Lung (tissue), 12 donors: Measurements from ENCODE around the gene NFKBIB. TPM values are rescaled to one million over a fixed set of nuclear protein-coding genes. Genes with fewer than 3 reads are reported as not detected.
"Not testable (repeated sequence)": the region's sequence is repeated elsewhere in the genome, so short reads cannot be mapped to it uniquely, and the experiment has no call there.

ENCODE experiments used
- ATAC-seq: fragments of 200-7000 bp; cut with Tn5 transposase; one replicate; pipeline ENCODE4 v1.9.1; 2020; ENCODE audit warnings: moderate number of reproducible peaks; ENCODE audit not compliant: insufficient read depth, low FRiP score
- DNase-seq, 3 donors: peaks; one replicate each; pipeline ENCODE4 v3.0.0-alpha.2; 2013 to 2017
- H3K27ac ChIP-seq, 2 donors: one replicate each; pipeline ENCODE4 v1.5.1; 2013; ENCODE audit warnings: mild to moderate bottlenecking in 2 of 2, moderate library complexity in 2 of 2, control low read depth in 1 of 2, inconsistent platforms in 1 of 2, low read depth in 1 of 2, low read length in 1 of 2
- H3K27me3 ChIP-seq, 3 donors: one replicate each; pipeline ENCODE4 v1.5.1; 2013; ENCODE audit warnings: low read length in 2 of 3; ENCODE audit not compliant: control insufficient read depth in 3 of 3, insufficient read depth in 3 of 3
- H3K36me3 ChIP-seq, 4 donors: one replicate each; pipeline ENCODE4 v1.5.1; 2013; ENCODE audit warnings: low read length in 4 of 4, mild to moderate bottlenecking in 1 of 4, moderate library complexity in 1 of 4; ENCODE audit not compliant: control insufficient read depth in 4 of 4, insufficient read depth in 4 of 4
- H3K4me1 ChIP-seq, 5 donors: one replicate each; pipeline ENCODE4 v1.5.1; 2013; ENCODE audit warnings: low read length in 5 of 5, mild to moderate bottlenecking in 2 of 5, moderate library complexity in 1 of 5; ENCODE audit not compliant: control insufficient read depth in 5 of 5, insufficient read depth in 5 of 5
- H3K4me3 ChIP-seq: one replicate; pipeline ENCODE4 v1.5.1; 2013; ENCODE audit warnings: mild to moderate bottlenecking, control low read depth, moderate library complexity
- H3K9ac ChIP-seq, 2 donors: one replicate each; pipeline ENCODE4 v1.5.1; 2013; ENCODE audit warnings: low read length in 2 of 2, control low read depth in 1 of 2; ENCODE audit not compliant: insufficient read depth in 1 of 2
- H3K9me3 ChIP-seq, 4 donors: one replicate each; pipeline ENCODE4 v1.5.1; 2013; ENCODE audit warnings: low read length in 3 of 4, mild to moderate bottlenecking in 1 of 4, moderate library complexity in 1 of 4; ENCODE audit not compliant: control insufficient read depth in 4 of 4, insufficient read depth in 3 of 4
- CTCF ChIP-seq: IDR thresholded peaks from 2 replicates; pipeline ENCODE4 v1.5.1; 2012; ENCODE audit warnings: mild to moderate bottlenecking; ENCODE audit errors: control extremely low read depth, extremely low read depth
- WGBS, 2 donors: extraction: QIAGEN DNeasy Blood & Tissue Kit; methylation state at CpG; one replicate each; pipeline ENCODE4 v1.1.7; 2013; 5-methylcytosine and 5-hydroxymethylcytosine counted together
- polyA plus RNA-seq, 2 donors: library from polyadenylated mRNA; stranded (reverse); fragments of 200-250 nt; gene quantifications; one replicate each; pipeline ENCODE4 v1.2.1, GENCODE V29; 2013
- total RNA-seq, 2 donors: library from RNA; depleted of rRNA in 1 of 2; stranded (reverse); fragments of >200 nt in 1 of 2; gene quantifications; one replicate each; pipeline ENCODE4 v1.2.1, GENCODE V29; 2014 to 2021
- donor health status: control.
- donor health status: control.
- donor health status: Bipolar disorder and iron deficiency.
- donor health status: healthy.
- donor health status: DM: yes; HTN: yes; CAD: no.

NFKBIB gene
- total and polyA plus RNA-seq, 4 donors, result 12.8 to 60.8 (median 48.8) TPM

DNA sequence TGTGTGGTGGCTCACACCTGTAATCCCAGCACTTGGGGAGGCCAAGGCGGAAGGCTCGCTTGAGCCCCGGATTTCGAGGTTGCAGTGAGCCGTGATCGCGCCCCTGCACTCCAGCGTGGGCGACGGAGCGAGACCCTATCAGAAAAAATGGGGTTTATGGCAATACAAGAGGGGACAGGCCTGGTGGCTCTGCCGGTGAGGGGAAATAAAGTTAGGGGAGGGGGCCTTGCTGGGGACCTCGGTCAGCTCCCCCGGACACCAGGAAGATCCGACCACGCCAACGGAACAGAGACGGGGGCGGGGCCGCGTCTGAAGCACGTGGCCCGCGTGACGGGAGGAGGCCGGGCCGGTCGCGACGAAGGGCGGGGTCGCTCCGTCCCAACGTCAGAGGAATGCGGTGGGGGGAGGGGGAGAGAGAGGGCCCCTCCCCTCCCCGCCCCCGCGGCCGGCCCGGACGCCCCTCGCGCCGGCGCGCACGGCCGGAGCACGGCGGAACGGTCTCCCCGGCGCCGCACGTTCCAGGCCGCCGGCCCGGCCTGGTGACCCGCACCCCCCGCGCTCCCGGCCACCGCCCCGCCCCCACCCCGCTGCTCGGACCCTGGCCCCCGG is 48.0 kb upstream of the NFKBIB start:
- Histone ChIP-seq H3K9ac (peak overlapping the region; percentile 39 to 98), H3K36me3 (peaks cover 7 to 14% (median 9%) of the 10 kb centered on the region in 4 donors), H3K9me3 (no peaks in the 10 kb centered on the region), H3K4me3 (peak overlapping the region; percentile 62), H3K4me1 (peaks cover 4 to 33% (median 9%) of the 10 kb centered on the region in 5 donors), H3K27me3 (no peaks in the 10 kb centered on the region), H3K27ac (peak overlapping the region; percentile 97 to 98)
- TF ChIP-seq CTCF, result no peak
- peak; percentile 21 for ATAC-seq
- 0 to 1% methylated on average over 25 to 65 of the region's 67 CpGs for WGBS, 2 donors
- DNase-seq, result peak; percentile 95 to 97 (median 96)

GRCh38 chr19:38852231-38853044 is 47.3 kb upstream of the NFKBIB start:
- peaks cover 4 to 31% (median 9%) of the 10 kb centered on the region in 5 donors for H3K4me1 ChIP-seq
- WGBS, 2 donors, result 1 to 2% methylated on average over 46 to 52 of the region's 52 CpGs
- peak overlapping the region; percentile 56 to 65 for H3K9ac ChIP-seq
- peak; percentile 61 to 73 (median 65) for DNase-seq
- H3K36me3 ChIP-seq, result peaks cover 0 to 8% (median 3%) of the 10 kb centered on the region in 4 donors
- H3K27ac ChIP-seq, result peak overlapping the region; percentile 95 to 97
- H3K27me3 ChIP-seq, result no peaks in the 10 kb centered on the region
- no peaks in the 10 kb centered on the region for H3K9me3 ChIP-seq
- no peak for TF ChIP-seq CTCF
- H3K4me3 ChIP-seq, result peak overlapping the region; percentile 47
- no peak for ATAC-seq

DNA sequence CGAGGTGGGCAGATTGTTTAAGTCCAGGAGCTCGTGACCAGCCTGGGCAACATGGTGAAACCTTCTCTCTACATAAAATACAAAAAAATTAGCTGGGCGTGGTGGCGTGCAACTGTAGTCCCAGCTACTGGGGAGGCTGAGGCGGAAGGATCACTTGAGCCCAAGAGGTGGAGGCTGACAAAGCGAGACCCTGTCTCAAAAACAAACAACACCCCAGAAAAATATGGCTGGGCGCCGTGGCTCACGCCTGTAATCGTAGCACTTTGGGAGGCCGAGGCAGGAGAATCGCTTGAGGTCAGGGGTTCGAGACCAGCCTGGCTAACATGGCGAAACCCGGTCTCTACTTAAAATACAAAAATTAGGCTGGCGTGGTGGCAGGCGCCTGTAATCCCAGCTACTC is 46.6 kb upstream of the NFKBIB start:
- DNase-seq (no peak), ATAC-seq (no peak)
- no peak for TF ChIP-seq CTCF
- Histone ChIP-seq H3K9me3 (no peaks in the 10 kb centered on the region), H3K27me3 (no peaks in the 10 kb centered on the region), H3K9ac (peak overlapping the region in 1 of 2 donors; percentile 56), H3K4me3 (no peak overlapping the region), H3K4me1 (peaks cover 0 to 23% (median 5%) of the 10 kb centered on the region in 5 donors), H3K27ac (no peak overlapping the region), H3K36me3 (peaks cover 0 to 7% (median under 1%) of the 10 kb centered on the region in 4 donors)
- 89 to 93% methylated on average over 17 of the region's 17 CpGs for WGBS, 2 donors

- ATAC-seq, H3K9ac ChIP-seq, DNase-seq, H3K27ac ChIP-seq, H3K27me3 ChIP-seq, H3K9me3 ChIP-seq, H3K36me3 ChIP-seq, H3K4me3 ChIP-seq: not testable (repeated sequence)
- peaks cover 0 to 15% (median 0%) of the 10 kb centered on the region in 5 donors for H3K4me1 ChIP-seq
- WGBS, 2 donors, result 73 to 89% methylated on average over 2 to 3 of the region's 3 CpGs
Observed at GRCh38 chr19:38854961-38855360, 44.8 kb upstream of the NFKBIB start.

GRCh38 chr19:38855751-38856150 is 44.0 kb upstream of the NFKBIB start:
- not testable (repeated sequence) for H3K27me3 ChIP-seq, H3K9me3 ChIP-seq, H3K27ac ChIP-seq, H3K4me3 ChIP-seq, H3K9ac ChIP-seq, DNase-seq, H3K36me3 ChIP-seq, ATAC-seq
- H3K4me1 ChIP-seq, result peaks cover 0 to 14% (median 0%) of the 10 kb centered on the region in 5 donors
- WGBS, 2 donors, result 85 to 96% methylated on average over 18 to 31 of the region's 37 CpGs
